HepG2 (cell line): ENCODE results near the gene PAQR5. TPM values are rescaled to one million over a fixed set of nuclear protein-coding genes. Genes with fewer than 3 reads are reported as not detected.

Source experiments
- ATAC-seq: fragments of 200-7000 bp; cut with Tn5 transposase; 3 replicates; pipeline ENCODE4 v1.9.1; 2020; ENCODE audit warnings: mild to moderate bottlenecking, moderate library complexity
- BruUV-seq: library from RNA; stranded (reverse); fragments of 400-500 nt; replicated peaks from 2 replicates; lab custom pipeline; 2021; lab: Mats Ljungman, UMichigan
- CTCF ChIA-PET: fragments of 300-600 bp; formaldehyde crosslinking; extraction: SDS; loops from one replicate; lab custom pipeline; 2021; ENCODE audit warnings: low total read pairs, inconsistent platforms, low intra/inter-chr PET ratio; lab: Yijun Ruan, JAX
- POLR2A ChIA-PET: fragments of 350-600 bp; sonication (Branson Sonifier 250); formaldehyde crosslinking; loops from one replicate; lab custom pipeline; 2020; ENCODE audit warnings: antibody characterized with exemption, inconsistent platforms; lab: Yijun Ruan, JAX
- DNase-seq: peaks from one replicate; pipeline ENCODE4 v3.0.0-alpha.2; 2015; ENCODE audit warnings: low spot score
- FAIRE-seq: peaks from 3 replicates; lab custom pipeline; 2011; peaks lifted over from hg19 to GRCh38; lab: Jason Lieb, UNC
- H2AFZ ChIP-seq: one replicate; pipeline ENCODE4 v1.6.1; 2011; ENCODE audit warnings: low read length, inconsistent platforms
- H3K27ac ChIP-seq: fragments of 300-600 bp; 3 replicates; pipeline ENCODE4 v1.8.0; 2011; ENCODE audit warnings: mixed run types, mild to moderate bottlenecking, mixed read lengths, low read length, inconsistent platforms; ENCODE audit not compliant: insufficient read depth; ENCODE audit errors: extremely low read length
- H3K27me3 ChIP-seq, 2 experiments: fragments of 200-600 bp in 1 of 2; 2 replicates in 1 of 2; 3 replicates in 1 of 2; pipeline versions ENCODE4 v1.6.0 to v1.8.0; 2011; ENCODE audit warnings: low read length in 2 of 2, mild to moderate bottlenecking in 2 of 2, moderate library complexity in 2 of 2, inconsistent platforms in 1 of 2; ENCODE audit not compliant: insufficient read depth in 2 of 2, control insufficient read depth in 1 of 2
- H3K36me3 ChIP-seq, 2 experiments: fragments of 200-600 bp in 1 of 2; replicated peaks in 1 of 2; 2 replicates in 1 of 2; 3 replicates in 1 of 2; pipeline versions ENCODE4 v1.5.1 to v1.8.0; 2011; ENCODE audit warnings: low read length in 2 of 2, inconsistent platforms in 1 of 2; ENCODE audit not compliant: insufficient read depth in 2 of 2, control insufficient read depth in 1 of 2
- H3K4me1 ChIP-seq: 2 replicates; pipeline ENCODE4 v1.5.1; 2012; ENCODE audit warnings: low read length, inconsistent platforms; ENCODE audit not compliant: insufficient read depth
- H3K4me2 ChIP-seq: 2 replicates; pipeline ENCODE4 v1.6.0; 2011; ENCODE audit warnings: low read depth, low read length, inconsistent platforms
- H3K4me3 ChIP-seq, 3 experiments: fragments of 200-600 bp in 1 of 3; sonication (generic), shearing (Covaris generic) in 1 of 3; replicated peaks in 1 of 3; 2 replicates each; pipeline ENCODE4 v1.5.1; 2011 to 2016; ENCODE audit warnings: low read length in 3 of 3, inconsistent platforms in 2 of 3, low read depth in 2 of 3, mild to moderate bottlenecking in 2 of 3, control low read depth in 1 of 3, mixed read lengths in 1 of 3; ENCODE audit not compliant: insufficient read depth in 1 of 3
- H3K79me2 ChIP-seq: one replicate; pipeline ENCODE4 v1.6.1; 2011; ENCODE audit warnings: low read length, inconsistent platforms; ENCODE audit not compliant: insufficient read depth
- H3K9ac ChIP-seq: 2 replicates; pipeline ENCODE4 v1.6.0; 2011; ENCODE audit warnings: mild to moderate bottlenecking, low read depth, low read length, inconsistent platforms; ENCODE audit not compliant: insufficient read depth
- H3K9me3 ChIP-seq: 2 replicates; pipeline ENCODE4 v1.5.1; 2012; ENCODE audit warnings: mild to moderate bottlenecking, low read length
- H4K20me1 ChIP-seq: 2 replicates; pipeline ENCODE4 v1.6.0; 2011; ENCODE audit warnings: inconsistent platforms, mild to moderate bottlenecking, low read length, moderate library complexity; ENCODE audit not compliant: insufficient read depth
- FOXO1 ChIP-seq: sonication (generic); formaldehyde crosslinking; IDR thresholded peaks from 2 replicates; pipeline ENCODE4 v1.4.0; 2020; ENCODE audit warnings: missing genetic modification reagents
- HNRNPUL1 ChIP-seq: fragments of 200-400 bp; formaldehyde crosslinking; IDR thresholded peaks from 2 replicates; pipeline ENCODE4 v1.6.1; 2017; ENCODE audit warnings: low read depth, mild to moderate bottlenecking, low read length, moderate library complexity
- PHF20 ChIP-seq: sonication (generic); formaldehyde crosslinking; IDR thresholded peaks from 2 replicates; pipeline ENCODE4 v1.5.0; 2020; ENCODE audit warnings: mild to moderate bottlenecking, missing genetic modification reagents
- RBM39 ChIP-seq: fragments of 200-400 bp; formaldehyde crosslinking; IDR thresholded peaks from one replicate; pipeline ENCODE4 v1.6.1; 2018; ENCODE audit warnings: antibody characterized with exemption, mild to moderate bottlenecking, low read depth, low read length; ENCODE audit not compliant: poor library complexity, severe bottlenecking
- TBX2 ChIP-seq: sonication (generic); formaldehyde crosslinking; IDR thresholded peaks from 2 replicates; pipeline ENCODE4 v1.5.0; 2020; ENCODE audit warnings: missing genetic modification reagents, mild to moderate bottlenecking, borderline replicate concordance
- TEAD3 ChIP-seq: optimal IDR thresholded peaks from 2 replicates; pipeline ENCODE3; 2016; ENCODE audit warnings: borderline replicate concordance
- TSC22D2 ChIP-seq: sonication (generic); formaldehyde crosslinking; IDR thresholded peaks from 2 replicates; pipeline ENCODE4 v1.5.1; 2020; ENCODE audit warnings: missing genetic modification reagents, mild to moderate bottlenecking, borderline replicate concordance
- ZNF205 ChIP-seq: IDR thresholded peaks from 2 replicates; pipeline ENCODE4 v1.6.1; 2018; ENCODE audit warnings: missing biosample characterization, missing genetic modification reagents
- ZNF383 ChIP-seq: sonication (generic); formaldehyde crosslinking; IDR thresholded peaks from 2 replicates; pipeline ENCODE4 v1.4.0; 2020; ENCODE audit warnings: missing genetic modification reagents, mild to moderate bottlenecking, borderline replicate concordance
- ZNF547 ChIP-seq: sonication (generic); formaldehyde crosslinking; IDR thresholded peaks from 2 replicates; pipeline ENCODE4 v1.5.1; 2020; ENCODE audit warnings: mild to moderate bottlenecking, missing genetic modification reagents
- WGBS: methylation state at CpG from one replicate; pipeline ENCODE4 v1.1.6; 2017; ENCODE audit warnings: low lambda C conversion rate; 5-methylcytosine and 5-hydroxymethylcytosine counted together
- in situ Hi-C: cut with HindIII; loops from 2 replicates; pipeline ENCODE4 v1.10.0; 2017; ENCODE audit warnings: low pct_unique_long_range_greater_than_20kb; ENCODE audit not compliant: extremely low pct_ligation_motif_present
- intact Hi-C: fragments of 100-400 bp; cut with micrococcal nuclease; formaldehyde crosslinking; loops from one replicate; pipeline ENCODE4 v1.10.0; 2022; ENCODE audit not compliant: unreplicated experiment
- polyA plus RNA-seq, 8 experiments: library from polyadenylated mRNA; depleted of rRNA in 3 of 8; stranded (reverse) in 7 of 8; unstranded in 1 of 8; fragments of >200 nt; fragmentation: Illumina TruSeq in 4 of 8; extraction: Trizol in 4 of 8; gene quantifications; 2 replicates each; pipeline versions ENCODE4 v1.2.1 to v1.2.3, GENCODE V29; 2011 to 2016; ENCODE audit warnings: low read depth in 4 of 8, missing spikeins in 1 of 8, mixed read lengths in 1 of 8; ENCODE audit not compliant: insufficient read depth in 1 of 8
- total RNA-seq, 5 experiments: library from RNA; depleted of rRNA; stranded (reverse); fragments of >200 nt; fragmentation: Illumina TruSeq; extraction: Trizol; gene quantifications; 2 replicates each; pipeline ENCODE4 v1.2.3, GENCODE V29; 2016; ENCODE audit warnings: low read depth in 1 of 5
- TF ChIP-seq, protein P1 (sequence below): sonication (generic); formaldehyde crosslinking; IDR thresholded peaks from 2 replicates; pipeline ENCODE4 v1.8.0; 2022; ENCODE audit warnings: low read depth, missing genetic modification reagents
- TF ChIP-seq, protein P2 (sequence below): sonication (generic); formaldehyde crosslinking; IDR thresholded peaks from 2 replicates; pipeline ENCODE4 v1.5.0; 2020; ENCODE audit warnings: missing genetic modification reagents
- TF ChIP-seq, protein P3 (sequence below): sonication (generic); formaldehyde crosslinking; IDR thresholded peaks from 2 replicates; pipeline ENCODE4 v1.4.0; 2020; ENCODE audit warnings: missing genetic modification reagents

Gene PAQR5
- total and polyA plus RNA-seq, 2 of the 13 experiments (the other 11 are each of a cell fraction or from before 2014, with no cell fraction given) = 0.53 to 1.3 TPM

DNA sequence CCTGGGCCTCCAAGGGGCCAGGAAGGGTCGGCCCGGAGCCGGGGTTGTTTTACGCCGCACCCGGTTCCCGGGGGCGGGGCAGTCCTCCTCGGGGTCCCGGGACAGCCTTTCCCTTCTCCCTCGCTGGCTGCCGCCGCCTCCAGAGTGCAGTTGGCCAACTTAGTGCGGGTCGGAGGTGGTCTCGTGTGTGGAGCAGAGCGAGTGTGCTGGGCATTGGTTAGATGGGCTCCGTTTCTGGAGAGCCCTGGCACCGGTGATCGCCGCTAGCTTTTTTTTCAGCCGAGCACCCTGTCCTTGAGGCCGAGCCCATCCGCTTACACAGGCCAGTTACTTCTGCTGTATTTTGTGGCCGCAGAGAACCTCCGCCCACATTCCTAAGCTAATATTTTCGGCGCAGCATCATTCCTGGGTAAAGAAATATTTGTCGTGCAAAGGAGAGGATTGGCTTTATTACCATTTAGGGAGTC is 116.0 kb downstream of the PAQR5 start:
- POLR2A ChIA-PET = interaction anchor here (1.0 to 3.7 kb wide), 3 partner anchors 38 to 684 kb away, joined by 3 to 40 read pairs (median 8); partner anchors contain the start of genes RPLP1 and TLE3
- intact Hi-C loops (loop anchor here (2.0 to 5.0 kb wide), 2 partner anchors 38 to 48 kb away; partner anchors contain the start of gene RPLP1), in situ Hi-C loops (no loop called here)
- DNase-seq (peak; percentile 74), ATAC-seq (peak; percentile 85), FAIRE-seq (peak; percentile 50)
- no peaks in the 10 kb centered on the region for H3K9me3 ChIP-seq
- CTCF ChIA-PET = no interaction called here
- H3K4me1 ChIP-seq = peaks cover 27% of the 10 kb centered on the region
- peak overlapping the region; percentile 77 to 98 (median 96) for H3K4me3 ChIP-seq
- H3K27me3 ChIP-seq = no peaks in the 10 kb centered on the region
- peaks cover 27% of the 10 kb centered on the region for H3K79me2 ChIP-seq
- H3K27ac ChIP-seq = peak overlapping the region; percentile 83
- H4K20me1 ChIP-seq = no peaks in the 10 kb centered on the region; the same call in 1 of the 2 replicates
- BruUV-seq = no TSS peak
- whole genome bisulfite sequencing = 1% methylated on average over 13 of the region's 29 CpGs
- H3K36me3 ChIP-seq = peaks cover 3 to 14% of the 10 kb centered on the region in 2 experiments; a peak in 4 of 5 replicates
- H2AFZ ChIP-seq = no peak overlapping the region
- H3K4me2 ChIP-seq = peak overlapping the region; percentile 94
- H3K9ac ChIP-seq = peak overlapping the region; percentile 90
- no peak for TF ChIP-seq TSC22D2
- TF ChIP-seq FOXO1 = peak; percentile 11; the same call in 1 of the 2 replicates
- TF ChIP-seq, protein P1, sequence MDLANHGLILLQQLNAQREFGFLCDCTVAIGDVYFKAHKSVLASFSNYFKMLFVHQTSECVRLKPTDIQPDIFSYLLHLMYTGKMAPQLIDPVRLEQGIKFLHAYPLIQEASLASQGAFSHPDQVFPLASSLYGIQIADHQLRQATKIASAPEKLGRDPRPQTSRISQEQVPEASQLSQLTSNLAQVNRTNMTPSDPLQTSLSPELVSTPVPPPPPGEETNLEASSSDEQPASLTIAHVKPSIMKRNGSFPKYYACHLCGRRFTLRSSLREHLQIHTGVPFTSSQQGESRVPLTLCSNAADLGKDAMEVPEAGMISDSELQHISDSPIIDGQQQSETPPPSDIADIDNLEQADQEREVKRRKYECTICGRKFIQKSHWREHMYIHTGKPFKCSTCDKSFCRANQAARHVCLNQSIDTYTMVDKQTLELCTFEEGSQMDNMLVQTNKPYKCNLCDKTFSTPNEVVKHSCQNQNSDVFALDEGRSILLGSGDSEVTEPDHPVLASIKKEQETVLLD (CRISPR knock-in tag) = no peak
- TF ChIP-seq TEAD3 (CRISPR knock-in tag) = peak; percentile 67
- no peak for TF ChIP-seq TBX2 (CRISPR knock-in tag)
- TF ChIP-seq ZNF383 = no peak
- no peak for TF ChIP-seq PHF20 (CRISPR knock-in tag)
- TF ChIP-seq, protein P2, sequence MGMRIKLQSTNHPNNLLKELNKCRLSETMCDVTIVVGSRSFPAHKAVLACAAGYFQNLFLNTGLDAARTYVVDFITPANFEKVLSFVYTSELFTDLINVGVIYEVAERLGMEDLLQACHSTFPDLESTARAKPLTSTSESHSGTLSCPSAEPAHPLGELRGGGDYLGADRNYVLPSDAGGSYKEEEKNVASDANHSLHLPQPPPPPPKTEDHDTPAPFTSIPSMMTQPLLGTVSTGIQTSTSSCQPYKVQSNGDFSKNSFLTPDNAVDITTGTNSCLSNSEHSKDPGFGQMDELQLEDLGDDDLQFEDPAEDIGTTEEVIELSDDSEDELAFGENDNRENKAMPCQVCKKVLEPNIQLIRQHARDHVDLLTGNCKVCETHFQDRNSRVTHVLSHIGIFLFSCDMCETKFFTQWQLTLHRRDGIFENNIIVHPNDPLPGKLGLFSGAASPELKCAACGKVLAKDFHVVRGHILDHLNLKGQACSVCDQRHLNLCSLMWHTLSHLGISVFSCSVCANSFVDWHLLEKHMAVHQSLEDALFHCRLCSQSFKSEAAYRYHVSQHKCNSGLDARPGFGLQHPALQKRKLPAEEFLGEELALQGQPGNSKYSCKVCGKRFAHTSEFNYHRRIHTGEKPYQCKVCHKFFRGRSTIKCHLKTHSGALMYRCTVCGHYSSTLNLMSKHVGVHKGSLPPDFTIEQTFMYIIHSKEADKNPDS (CRISPR knock-in tag) = no peak
- no peak for TF ChIP-seq ZNF205 (CRISPR knock-in tag)
- TF ChIP-seq HNRNPUL1 = no peak
- TF ChIP-seq RBM39 = peak; percentile 78
- TF ChIP-seq, protein P3, sequence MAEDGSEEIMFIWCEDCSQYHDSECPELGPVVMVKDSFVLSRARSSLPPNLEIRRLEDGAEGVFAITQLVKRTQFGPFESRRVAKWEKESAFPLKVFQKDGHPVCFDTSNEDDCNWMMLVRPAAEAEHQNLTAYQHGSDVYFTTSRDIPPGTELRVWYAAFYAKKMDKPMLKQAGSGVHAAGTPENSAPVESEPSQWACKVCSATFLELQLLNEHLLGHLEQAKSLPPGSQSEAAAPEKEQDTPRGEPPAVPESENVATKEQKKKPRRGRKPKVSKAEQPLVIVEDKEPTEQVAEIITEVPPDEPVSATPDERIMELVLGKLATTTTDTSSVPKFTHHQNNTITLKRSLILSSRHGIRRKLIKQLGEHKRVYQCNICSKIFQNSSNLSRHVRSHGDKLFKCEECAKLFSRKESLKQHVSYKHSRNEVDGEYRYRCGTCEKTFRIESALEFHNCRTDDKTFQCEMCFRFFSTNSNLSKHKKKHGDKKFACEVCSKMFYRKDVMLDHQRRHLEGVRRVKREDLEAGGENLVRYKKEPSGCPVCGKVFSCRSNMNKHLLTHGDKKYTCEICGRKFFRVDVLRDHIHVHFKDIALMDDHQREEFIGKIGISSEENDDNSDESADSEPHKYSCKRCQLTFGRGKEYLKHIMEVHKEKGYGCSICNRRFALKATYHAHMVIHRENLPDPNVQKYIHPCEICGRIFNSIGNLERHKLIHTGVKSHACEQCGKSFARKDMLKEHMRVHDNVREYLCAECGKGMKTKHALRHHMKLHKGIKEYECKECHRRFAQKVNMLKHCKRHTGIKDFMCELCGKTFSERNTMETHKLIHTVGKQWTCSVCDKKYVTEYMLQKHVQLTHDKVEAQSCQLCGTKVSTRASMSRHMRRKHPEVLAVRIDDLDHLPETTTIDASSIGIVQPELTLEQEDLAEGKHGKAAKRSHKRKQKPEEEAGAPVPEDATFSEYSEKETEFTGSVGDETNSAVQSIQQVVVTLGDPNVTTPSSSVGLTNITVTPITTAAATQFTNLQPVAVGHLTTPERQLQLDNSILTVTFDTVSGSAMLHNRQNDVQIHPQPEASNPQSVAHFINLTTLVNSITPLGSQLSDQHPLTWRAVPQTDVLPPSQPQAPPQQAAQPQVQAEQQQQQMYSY (CRISPR knock-in tag) = peak; percentile 21; the same call in 1 of the 2 replicates
- 0 out of 2 replicates have a peak, but pooled peaks have one; percentile 12 for TF ChIP-seq ZNF547 (CRISPR knock-in tag)
